Tibial nerve (tissue), 4 donors: ENCODE data around the gene PSME3. TPM values are rescaled to one million over a fixed set of nuclear protein-coding genes. Genes with fewer than 3 reads are reported as not detected.

Source experiments
- DNase-seq, 2 donors: peaks; one replicate each; pipeline ENCODE4 v3.0.0-alpha.2; 2019; ENCODE audit warnings: low spot score in 2 of 2
- H3K27ac ChIP-seq, 4 donors: fragments of 200-600 bp; sonication (generic) in 3 of 4; one replicate each; pipeline ENCODE4 v1.5.1; 2017 to 2019; ENCODE audit warnings: mild to moderate bottlenecking in 1 of 4
- H3K27me3 ChIP-seq, 2 donors: fragments of 200-600 bp; sonication (generic) in 1 of 2; one replicate each; pipeline versions ENCODE4 v1.5.1 to v1.6.0; 2017 to 2019
- H3K36me3 ChIP-seq, 3 donors: fragments of 200-600 bp; sonication (generic); one replicate each; pipeline ENCODE4 v1.5.1; 2018 to 2019
- H3K4me1 ChIP-seq, 4 donors: fragments of 200-600 bp; sonication (generic) in 3 of 4; one replicate each; pipeline ENCODE4 v1.5.1; 2017 to 2019
- H3K4me3 ChIP-seq, 4 donors: fragments of 200-600 bp; sonication (generic) in 3 of 4; one replicate each; pipeline ENCODE4 v1.5.1; 2017 to 2019; ENCODE audit warnings: mild to moderate bottlenecking in 1 of 4, moderate library complexity in 1 of 4
- H3K9me3 ChIP-seq, 4 donors: fragments of 200-600 bp; sonication (generic) in 3 of 4; one replicate each; pipeline ENCODE4 v1.5.1; 2017 to 2019
- CTCF ChIP-seq, 5 experiments: fragments of 200-600 bp in 3 of 5; fragments of 450-650 bp in 2 of 5; sonication (generic) in 3 of 5; IDR thresholded peaks; one replicate each; pipeline ENCODE4 v1.5.1; 2016 to 2019; ENCODE audit warnings: antibody characterized with exemption in 5 of 5, mild to moderate bottlenecking in 3 of 5, moderate library complexity in 2 of 5
- EP300 ChIP-seq, 2 donors: sonication (generic); formaldehyde crosslinking; IDR thresholded peaks; one replicate each; pipeline ENCODE4 v1.6.1; 2017; ENCODE audit warnings: antibody characterized with exemption in 2 of 2, mild to moderate bottlenecking in 1 of 2
- POLR2A ChIP-seq, 2 donors: fragments of 450-650 bp; IDR thresholded peaks; one replicate each; pipeline ENCODE4 v1.6.1; 2017; ENCODE audit warnings: antibody characterized with exemption in 2 of 2, mild to moderate bottlenecking in 2 of 2, moderate library complexity in 2 of 2
- WGBS, 2 donors: methylation state at CpG; one replicate each; pipeline ENCODE4 v1.1.5; 2018; 5-methylcytosine and 5-hydroxymethylcytosine counted together
- total RNA-seq, 4 donors: library from RNA; depleted of rRNA; stranded (reverse); fragments of >200 nt; gene quantifications; one replicate each; pipeline ENCODE4 v1.1.0, GENCODE V29; 2016

PSME3 gene
- total RNA-seq, 4 donors from 2014 or later, result 42.2 to 86.7 (median 53.7) TPM

GRCh38 chr17:42827472-42827871, 5.7 kb upstream of the PSME3 start:
- no peak for DNase-seq
- 97% methylated on average over 1 of the region's 1 CpG for WGBS, 2 donors
- Histone ChIP-seq H3K4me1 (peaks cover 0 to 26% (median 16%) of the 10 kb centered on the region in 4 donors), H3K4me3 (no peak overlapping the region), H3K9me3 (no peaks in the 10 kb centered on the region), H3K36me3 (peaks cover 0 to under 1% (median 0%) of the 10 kb centered on the region in 3 donors), H3K27ac (no peak overlapping the region), H3K27me3 (no peaks in the 10 kb centered on the region)
- no peak for TF ChIP-seq CTCF (IDR thresholded peaks at IDR 0.05)
- no peak for TF ChIP-seq POLR2A (IDR thresholded peaks at IDR 0.05)
- no peak for TF ChIP-seq EP300 (IDR thresholded peaks at IDR 0.05)

- H3K27ac ChIP-seq, result no peak overlapping the region
- H3K27me3 ChIP-seq, result no peaks in the 10 kb centered on the region
- peaks cover 0 to 12% (median 0%) of the 10 kb centered on the region in 3 donors for H3K36me3 ChIP-seq
- TF ChIP-seq CTCF (IDR thresholded peaks at IDR 0.05) (no peak), EP300 (IDR thresholded peaks at IDR 0.05) (no peak), POLR2A (IDR thresholded peaks at IDR 0.05) (no peak)
- peaks cover 0 to 33% (median 14%) of the 10 kb centered on the region in 4 donors for H3K4me1 ChIP-seq
- no peaks in the 10 kb centered on the region for H3K9me3 ChIP-seq
- DNase-seq, result no peak
- no peak overlapping the region for H3K4me3 ChIP-seq
Measured at GRCh38 chr17:42830971-42831370, 2.2 kb upstream of the PSME3 start.

- DNase-seq, result no peak
- H3K27me3 ChIP-seq, result no peaks in the 10 kb centered on the region
- H3K27ac ChIP-seq, result peak overlapping the region; percentile 44 to 90 (median 88)
- TF ChIP-seq POLR2A (IDR thresholded peaks at IDR 0.05) (no peak), CTCF (IDR thresholded peaks at IDR 0.05) (no peak), EP300 (IDR thresholded peaks at IDR 0.05) (no peak)
- WGBS, 2 donors, result 49 to 51% methylated on average over 9 of the region's 9 CpGs
- H3K9me3 ChIP-seq, result no peaks in the 10 kb centered on the region
- peaks cover 0 to 26% (median 5%) of the 10 kb centered on the region in 3 donors for H3K36me3 ChIP-seq
- peak overlapping the region; percentile 52 to 96 (median 76) for H3K4me3 ChIP-seq
- H3K4me1 ChIP-seq, result peaks cover 0 to 36% (median 14%) of the 10 kb centered on the region in 4 donors
Measured at GRCh38 chr17:42832213-42832933, 824 bp upstream of the PSME3 start.

GRCh38 chr17:42833767-42834422, 698 bp downstream of the PSME3 start:
- H3K36me3 ChIP-seq, result peaks cover 0 to 41% (median 19%) of the 10 kb centered on the region in 3 donors
- no peak for DNase-seq
- 6 to 11% methylated on average over 10 to 16 of the region's 18 CpGs for WGBS, 2 donors
- H3K4me1 ChIP-seq, result peaks cover 0 to 36% (median 14%) of the 10 kb centered on the region in 4 donors
- no peaks in the 10 kb centered on the region for H3K9me3 ChIP-seq
- H3K27ac ChIP-seq, result peak overlapping the region; percentile 44 to 90 (median 88)
- TF ChIP-seq POLR2A (IDR thresholded peaks at IDR 0.05), result no peak
- no peak for TF ChIP-seq CTCF (IDR thresholded peaks at IDR 0.05)
- no peak for TF ChIP-seq EP300 (IDR thresholded peaks at IDR 0.05)
- no peaks in the 10 kb centered on the region for H3K27me3 ChIP-seq
- peak overlapping the region; percentile 52 to 96 (median 76) for H3K4me3 ChIP-seq

GRCh38 chr17:42835732-42836131, 2.5 kb downstream of the PSME3 start:
- H3K27ac ChIP-seq, result no peak overlapping the region
- peaks cover 0 to 60% (median 29%) of the 10 kb centered on the region in 3 donors for H3K36me3 ChIP-seq
- 96% methylated on average over 6 of the region's 6 CpGs for WGBS, 2 donors
- peaks cover 0 to 36% (median 14%) of the 10 kb centered on the region in 4 donors for H3K4me1 ChIP-seq
- no peak for DNase-seq
- TF ChIP-seq CTCF (IDR thresholded peaks at IDR 0.05) (no peak), EP300 (IDR thresholded peaks at IDR 0.05) (no peak), POLR2A (IDR thresholded peaks at IDR 0.05) (no peak)
- no peaks in the 10 kb centered on the region for H3K9me3 ChIP-seq
- H3K4me3 ChIP-seq, result no peak overlapping the region
- no peaks in the 10 kb centered on the region for H3K27me3 ChIP-seq
